Effector CD8-positive, alpha-beta T cell (primary cell): ENCODE measurements around the gene CKAP4.
"Not testable (repeated sequence)": the region's sequence is repeated elsewhere in the genome, so short reads cannot be mapped to it uniquely, and the experiment has no call there.

Source experiments
- DNase-seq: peaks from one replicate; lab custom pipeline; 2025; lab: John Stamatoyannopoulos, UW
- total RNA-seq, 4 experiments: gene quantifications; one replicate each; lab custom pipeline; 2026; lab: John Stamatoyannopoulos, UW

CKAP4 gene
- 14.0 to 49.0 (median 16.7) reads per million in 4 experiments for total RNA-seq

- DNase-seq: peak; percentile 21
These were observed at the start of gene CKAP4 for GRCh38 chr12:106247674-106248311. CKAP4 (minus strand) TSS chr12:106248020; CDS start chr12:106247851, 169 bp downstream.

- DNase-seq: no peak
These were observed 49.3 kb upstream of the CKAP4 start for GRCh38 chr12:106297075-106297474.

- no peak for DNase-seq
These were observed 48.5 kb upstream of the CKAP4 start for GRCh38 chr12:106296179-106296877.

GRCh38 chr12:106292339-106292738 is 44.5 kb upstream of the CKAP4 start:
- DNase-seq: no peak

GRCh38 chr12:106291342-106291741 is 43.5 kb upstream of the CKAP4 start:
- DNase-seq: no peak

GRCh38 chr12:106290666-106291065 is 42.8 kb upstream of the CKAP4 start:
- DNase-seq: no peak

- DNase-seq: no peak
These were observed 41.4 kb upstream of the CKAP4 start for GRCh38 chr12:106289196-106289681.

GRCh38 chr12:106288494-106289195 is 40.8 kb upstream of the CKAP4 start:
- no peak for DNase-seq

GRCh38 chr12:106288101-106288493 is 40.3 kb upstream of the CKAP4 start:
- DNase-seq: no peak

GRCh38 chr12:106287364-106287763 is 39.5 kb upstream of the CKAP4 start:
- DNase-seq: no peak

- not testable (repeated sequence) for DNase-seq
These were observed 38.8 kb upstream of the CKAP4 start for GRCh38 chr12:106286576-106287162.

- no peak for DNase-seq
These were observed 38.2 kb upstream of the CKAP4 start for GRCh38 chr12:106285982-106286381.

GRCh38 chr12:106284358-106285105 is 36.7 kb upstream of the CKAP4 start:
- no peak for DNase-seq

- peak; percentile 13 for DNase-seq
These were observed 34.8 kb upstream of the CKAP4 start for GRCh38 chr12:106282457-106283097.

GRCh38 chr12:106281804-106282203 is 34.0 kb upstream of the CKAP4 start:
- no peak for DNase-seq

GRCh38 chr12:106281056-106281782 is 33.4 kb upstream of the CKAP4 start:
- no peak for DNase-seq

- DNase-seq: no peak
These were observed 32.3 kb upstream of the CKAP4 start for GRCh38 chr12:106280106-106280505.

- no peak for DNase-seq
These were observed 28.4 kb upstream of the CKAP4 start for GRCh38 chr12:106276032-106276740.

GRCh38 chr12:106275458-106275857 is 27.6 kb upstream of the CKAP4 start:
- DNase-seq: no peak
